ENCODE data around the gene SLC35B3. TPM values are rescaled to one million over a fixed set of nuclear protein-coding genes. Genes with fewer than 3 reads are reported as not detected.
"Not testable (repeated sequence)": the region's sequence is repeated elsewhere in the genome, so short reads cannot be mapped to it uniquely, and the experiment has no call there.

Gene SLC35B3
- 28.7 TPM for polyA plus RNA-seq (2013, experiment 1 of 2; ENCODE audit: insufficient read length)
- 32.9 TPM for polyA plus RNA-seq (2013, experiment 2 of 2; ENCODE audit: insufficient read length)

DNA sequence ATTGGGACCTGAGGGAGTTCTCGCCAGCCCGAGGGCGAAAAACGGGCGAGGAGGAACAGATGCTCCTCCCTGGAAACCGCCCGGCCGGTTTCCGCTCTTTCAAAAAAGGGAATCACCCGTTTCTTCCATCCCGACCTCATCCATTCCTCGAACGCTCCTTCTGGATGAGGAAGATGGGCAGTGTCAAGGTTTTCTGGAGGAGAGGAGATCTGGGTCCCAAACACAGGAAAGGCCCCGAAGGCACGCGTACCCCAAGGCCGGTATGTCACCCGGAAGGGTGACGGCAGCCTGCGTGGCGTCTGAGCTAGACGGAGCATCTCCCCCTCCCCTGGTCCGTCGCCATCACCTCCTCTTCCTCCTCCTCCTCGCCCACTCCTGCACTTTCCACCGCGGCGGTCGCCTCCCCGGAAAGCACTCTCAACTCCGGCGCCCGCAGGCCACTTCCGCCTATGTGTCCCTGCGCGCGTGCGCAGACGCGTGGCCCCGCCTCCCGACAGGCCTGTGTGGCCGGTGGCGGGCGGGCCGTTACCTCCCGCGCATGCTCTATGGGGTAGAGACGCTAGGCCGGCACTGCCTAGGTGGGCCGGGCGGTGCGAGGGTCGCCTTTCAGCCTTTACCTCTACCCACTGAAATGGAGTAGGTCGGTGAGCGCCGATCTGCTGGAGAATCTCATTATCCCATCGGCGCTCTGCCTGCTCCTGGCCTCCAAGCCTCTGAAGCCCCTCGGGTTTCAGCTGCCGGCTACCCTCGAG is at the start of gene SLC35B3:
SLC35B3 (minus strand) TSS at position 453 of the 752 bp plus-strand sequence.
- DNase-seq = peak; percentile 95

DNA sequence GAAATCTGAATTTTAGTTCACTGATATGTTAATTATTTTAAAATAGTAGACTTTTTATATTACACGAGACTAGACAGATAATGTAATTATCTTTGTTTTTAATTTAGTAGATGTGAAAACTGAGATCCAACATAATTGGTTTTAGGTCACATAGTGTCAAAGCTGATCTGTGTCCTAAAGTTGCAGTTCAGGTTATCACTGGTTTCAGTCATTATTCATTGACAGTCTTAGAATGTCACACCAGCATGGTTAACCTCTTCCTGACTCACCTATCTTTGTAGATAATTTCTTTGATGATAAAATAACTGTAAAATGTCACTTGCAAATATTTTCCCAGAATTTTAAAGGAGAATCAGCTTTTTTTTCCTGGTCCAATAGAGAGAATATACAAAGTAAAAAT is 48.3 kb upstream of the SLC35B3 start:
- DNase-seq = no peak

DNA sequence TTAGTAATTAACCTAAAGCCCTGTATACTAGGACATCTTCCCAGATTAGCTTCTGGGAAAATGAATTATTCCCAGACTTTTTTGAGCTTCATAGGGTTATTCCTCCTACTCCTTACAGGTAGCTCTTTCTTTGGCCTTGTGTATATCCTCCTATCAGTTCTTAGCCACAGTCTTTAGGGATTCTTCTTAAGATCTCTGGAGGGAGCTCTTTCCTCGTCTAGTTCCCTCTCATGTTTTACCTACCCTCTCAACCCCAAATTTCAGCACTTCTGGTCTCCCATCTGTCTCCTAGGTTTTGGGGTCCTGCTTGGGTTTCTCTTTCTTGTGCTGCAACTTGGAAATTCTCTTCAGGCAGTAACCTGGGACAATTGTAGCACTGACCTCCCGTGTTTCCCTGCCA is 46.4 kb upstream of the SLC35B3 start:
- DNase-seq = peak; percentile 5

DNA sequence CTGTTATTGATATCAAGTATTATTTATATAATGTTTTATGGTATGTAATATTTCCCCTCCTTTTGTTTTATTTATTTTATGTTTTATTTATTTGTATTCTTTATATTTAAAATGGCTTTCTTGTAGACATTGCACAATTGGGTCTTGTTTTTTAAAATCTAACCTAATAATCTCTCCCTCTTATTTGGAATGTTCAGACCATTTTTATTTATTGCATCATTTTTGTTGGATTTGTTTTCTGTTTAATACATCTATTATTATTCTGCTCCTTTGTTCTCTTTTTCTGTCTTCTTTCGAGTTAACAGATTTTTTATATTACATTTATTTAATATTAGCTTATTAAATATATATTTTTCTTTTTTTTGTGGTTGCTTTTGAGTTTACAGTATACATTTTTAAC is 43.1 kb upstream of the SLC35B3 start:
- DNase-seq = no peak

DNA sequence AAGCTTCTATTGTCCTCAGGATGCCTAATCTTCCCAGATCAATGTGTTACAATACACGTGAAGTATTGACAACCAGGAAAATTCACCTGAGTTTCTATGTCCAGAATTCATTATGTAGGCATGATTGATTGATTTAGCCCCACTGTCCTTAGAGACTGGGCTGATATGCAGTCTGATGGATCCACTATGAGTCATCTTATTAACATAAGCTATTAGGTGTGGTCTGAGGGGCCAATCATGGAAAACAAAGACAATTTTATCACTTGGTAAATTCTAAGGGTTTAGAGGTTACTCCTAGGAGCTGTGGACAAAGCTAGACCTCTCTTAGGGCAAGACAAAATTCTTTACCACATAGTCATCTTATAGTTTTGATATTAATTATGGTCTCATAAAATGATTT is 41.3 kb upstream of the SLC35B3 start:
- no peak for DNase-seq

DNA sequence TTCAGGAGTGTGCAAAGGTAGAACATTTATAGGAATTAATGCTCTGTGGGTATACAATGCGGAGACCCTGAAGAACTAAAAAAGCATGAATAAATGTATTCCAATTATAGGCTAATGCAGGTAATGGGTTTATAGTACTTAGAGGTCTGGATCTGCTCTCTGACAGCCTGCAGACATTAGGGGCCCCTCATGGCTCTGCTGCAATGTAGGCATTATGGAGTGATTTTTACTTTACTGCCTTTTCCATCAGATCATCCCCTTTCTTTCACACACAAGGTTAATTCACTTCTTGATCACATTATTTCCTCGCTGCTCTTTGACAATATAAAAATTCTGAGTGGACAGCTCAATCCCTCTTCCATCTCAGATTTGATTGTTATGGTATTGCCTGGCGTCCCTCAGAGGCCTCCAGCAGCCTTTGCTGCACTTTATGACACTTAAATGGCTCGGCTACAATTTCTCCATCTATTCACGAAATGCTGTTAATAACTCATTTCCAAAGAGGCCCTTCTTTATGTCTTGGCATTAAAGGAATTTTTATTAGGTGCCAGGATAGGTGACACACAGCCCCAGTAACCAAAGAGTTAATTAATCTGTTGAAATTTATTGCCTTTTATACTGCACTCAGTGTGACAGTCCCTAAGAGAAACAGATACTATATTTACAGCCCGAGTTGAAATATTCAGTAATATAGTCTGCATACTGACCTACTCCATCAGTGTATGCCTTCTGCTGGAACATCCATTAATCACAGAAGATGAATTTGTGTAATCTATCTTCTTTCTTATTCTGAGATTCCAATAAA is 33.4 kb upstream of the SLC35B3 start:
- no peak for DNase-seq

DNA sequence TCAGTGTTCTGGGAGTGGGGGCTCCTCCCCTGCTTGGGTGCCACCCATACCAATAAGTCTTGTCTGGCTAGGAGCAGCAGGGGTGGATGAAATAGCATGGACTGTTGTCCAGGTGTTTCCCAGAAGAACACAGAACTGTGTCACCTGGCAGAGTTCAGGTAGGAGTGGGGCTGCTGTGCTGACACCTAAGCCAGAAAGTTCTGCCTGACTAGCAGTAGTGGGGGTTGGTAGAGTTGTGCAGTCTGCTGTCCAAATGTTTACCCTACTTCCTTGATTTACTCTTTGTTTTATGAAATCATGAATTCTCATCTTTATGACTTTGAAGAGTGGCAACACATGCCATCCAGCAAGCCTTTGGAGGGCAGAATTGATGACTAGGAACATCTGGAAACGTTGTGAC is 27.3 kb upstream of the SLC35B3 start:
- no peak for DNase-seq

DNA sequence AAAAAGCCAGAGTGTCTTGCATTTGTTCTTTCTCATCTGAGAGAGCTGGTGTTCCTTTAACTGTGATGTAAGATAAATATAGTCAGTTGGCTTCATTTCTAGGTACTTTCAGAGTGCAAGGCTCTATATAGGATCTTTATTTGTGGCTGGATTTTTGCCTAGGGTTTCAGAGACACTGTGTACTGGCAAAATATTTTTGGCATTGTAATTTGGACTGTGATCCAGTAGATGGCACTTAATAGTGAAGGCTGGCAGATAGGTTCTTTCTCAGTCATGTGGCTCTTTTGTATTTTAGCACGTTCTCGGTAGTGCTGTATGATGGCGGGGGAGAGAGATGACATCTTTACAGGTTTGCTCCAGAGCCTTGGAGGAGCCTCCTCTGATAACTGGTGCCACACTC is 26.8 kb upstream of the SLC35B3 start:
- no peak for DNase-seq

DNA sequence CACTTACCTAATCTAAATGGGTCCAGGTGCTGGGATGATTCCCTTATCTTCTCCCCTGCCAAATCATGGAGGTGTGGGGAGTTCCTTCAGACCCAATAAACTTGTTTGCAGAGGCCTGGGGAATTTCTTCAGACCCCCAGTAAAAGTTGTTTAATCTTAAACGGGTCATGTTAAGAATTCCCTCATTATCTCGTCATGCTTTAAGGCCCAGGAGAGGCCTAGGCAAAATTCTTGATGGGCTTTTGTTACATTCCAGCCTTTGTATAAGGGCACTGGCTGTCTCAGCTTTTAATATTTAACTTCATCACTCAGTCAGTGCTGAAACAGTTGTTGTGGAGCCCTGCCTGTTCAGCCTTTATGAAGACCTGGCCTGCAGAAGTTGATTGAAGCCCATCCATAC is 11.0 kb upstream of the SLC35B3 start:
- DNase-seq = no peak

DNA sequence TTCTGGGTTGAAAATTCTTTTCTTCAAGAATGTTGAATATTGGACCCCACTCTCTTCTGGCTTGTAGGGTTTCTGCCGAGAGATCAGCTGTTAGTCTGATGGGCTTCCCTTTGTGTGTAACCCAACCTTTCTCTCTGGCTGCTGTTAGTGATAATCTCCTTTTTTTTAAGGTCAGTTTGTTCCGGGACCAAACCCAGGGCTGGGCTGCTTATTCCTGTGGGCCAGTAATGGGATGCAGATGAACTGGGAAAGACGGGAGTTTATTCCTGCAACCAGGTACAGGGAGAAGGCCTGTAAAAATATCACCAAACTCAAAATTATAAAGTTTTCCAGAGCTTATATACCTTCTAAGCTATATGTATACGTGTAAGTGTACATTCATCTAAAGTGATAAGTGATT is 10.6 kb upstream of the SLC35B3 start:
- not testable (repeated sequence) for DNase-seq

DNA sequence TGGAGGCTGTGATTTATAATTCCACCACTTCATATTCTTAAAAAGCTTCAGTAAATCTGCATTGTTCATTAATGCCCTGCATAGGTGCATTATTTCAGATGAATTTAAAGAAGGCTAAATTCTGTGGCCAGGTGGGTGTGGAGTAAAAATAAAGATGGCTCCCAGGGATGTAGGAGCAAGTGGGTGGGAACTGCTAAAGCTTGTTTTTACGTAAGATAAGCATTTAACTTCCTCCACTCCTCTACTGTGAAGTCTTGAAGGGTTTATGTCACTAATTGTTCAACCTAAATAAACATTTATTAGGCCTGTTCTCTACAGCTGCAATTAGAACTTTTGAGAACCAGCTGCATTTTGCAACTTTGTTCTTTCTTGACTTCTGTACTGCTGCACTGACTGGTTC is 6.8 kb upstream of the SLC35B3 start:
- no peak for DNase-seq

DNA sequence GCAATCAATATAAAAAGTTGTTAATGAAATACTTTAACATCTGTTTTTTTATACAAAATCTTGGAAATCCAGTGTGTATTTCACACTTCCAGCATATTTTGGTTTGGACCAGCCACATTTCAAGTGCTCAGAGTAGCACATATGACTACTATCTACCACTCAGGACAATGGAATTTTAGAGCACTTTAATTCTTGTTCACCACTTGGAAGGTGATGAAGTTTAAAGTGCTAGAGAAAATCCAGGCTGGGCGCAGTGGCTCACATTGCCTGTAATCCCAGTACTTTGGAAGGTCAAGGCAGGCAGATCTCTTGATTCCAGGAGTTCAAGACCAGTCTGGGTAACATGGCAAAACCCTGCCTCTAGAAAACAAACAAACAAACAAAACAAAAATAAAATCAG is 6.1 kb upstream of the SLC35B3 start:
- DNase-seq = no peak

DNA sequence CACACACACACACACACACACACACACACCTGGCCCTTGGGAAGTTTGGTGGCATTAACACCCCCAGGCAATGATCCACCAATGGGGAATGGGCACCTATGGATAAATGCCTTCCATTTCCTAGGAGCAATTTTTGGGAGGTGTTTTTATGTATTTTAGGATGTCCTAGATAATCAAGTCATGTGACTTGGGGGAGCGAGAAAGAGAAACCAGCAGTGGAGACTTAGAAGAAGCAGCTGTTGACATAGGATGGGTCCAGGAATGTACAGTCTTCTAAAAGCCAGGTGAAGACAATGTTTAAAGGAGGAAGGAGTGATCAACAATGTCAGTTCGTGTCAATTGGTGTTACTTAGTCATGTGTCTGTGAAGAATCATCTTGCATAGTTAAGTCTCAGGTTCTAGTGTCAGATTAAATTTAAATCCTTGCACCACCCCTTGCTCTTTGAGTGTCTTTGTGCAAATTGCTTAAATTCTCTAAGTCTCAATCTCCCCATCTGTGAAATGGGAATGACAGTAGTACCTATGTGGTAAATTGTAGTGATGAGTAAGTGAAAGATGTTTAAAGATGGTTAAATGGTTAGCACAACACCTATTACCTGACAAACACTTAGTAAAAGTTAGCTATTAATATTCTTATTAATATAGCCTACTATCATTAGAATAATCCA is 4.4 kb upstream of the SLC35B3 start:
- DNase-seq = no peak

DNA sequence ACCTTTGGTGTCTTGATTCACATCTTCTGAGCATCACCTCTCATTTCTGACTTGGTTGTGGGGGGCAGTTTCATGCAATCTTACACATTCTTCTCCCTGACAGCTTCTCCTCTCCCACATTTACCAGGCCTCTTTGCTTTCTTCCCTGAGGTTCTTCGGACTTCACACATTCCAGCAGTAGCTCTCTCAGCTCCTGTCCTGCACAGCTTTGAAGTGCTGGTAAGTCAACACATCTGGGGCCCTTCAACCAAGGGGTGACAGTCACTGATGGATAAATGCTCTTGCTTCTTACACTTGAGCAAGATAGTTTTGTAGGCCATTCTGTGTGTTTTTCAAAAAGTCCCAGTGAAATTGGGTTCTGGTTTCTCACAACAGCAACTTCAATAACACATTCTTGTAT is 2.5 kb upstream of the SLC35B3 start:
- DNase-seq = no peak

DNA sequence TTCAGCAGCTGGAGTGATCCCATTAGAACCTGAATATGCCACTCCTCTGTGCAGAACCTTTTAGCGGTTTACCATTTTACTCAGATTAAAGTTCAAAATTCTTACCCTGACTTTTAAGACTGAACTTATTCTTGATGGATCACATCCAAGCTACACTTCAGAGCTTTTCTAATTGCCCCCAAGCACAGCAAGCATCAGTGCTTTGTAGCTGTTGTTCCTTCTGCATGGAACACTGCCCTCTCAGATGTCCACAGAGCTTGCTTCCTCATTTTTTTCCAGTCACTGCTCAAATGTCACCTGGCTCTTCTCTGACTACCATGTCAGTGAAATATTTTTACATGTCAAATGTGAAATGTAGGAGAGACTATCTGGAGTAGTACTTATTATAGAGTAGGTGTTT is 1.6 kb upstream of the SLC35B3 start:
- DNase-seq = no peak

DNA sequence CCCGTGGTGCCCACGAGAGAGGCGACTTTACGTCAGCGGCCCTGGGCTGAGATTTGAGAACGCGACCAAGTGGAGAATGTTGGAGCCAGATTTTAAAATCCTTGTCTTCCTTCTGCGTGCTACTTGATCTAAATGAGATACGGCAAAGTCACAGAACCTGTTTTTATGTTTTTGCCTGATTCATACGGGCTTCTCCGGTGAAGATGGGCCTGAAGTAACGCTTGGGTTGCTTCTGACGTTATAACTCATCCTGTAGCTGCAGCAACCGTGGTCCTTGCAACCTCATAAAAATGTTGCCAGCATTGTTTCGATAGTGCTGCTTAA is 462 bp upstream of the SLC35B3 start:
- DNase-seq = no peak

DNA sequence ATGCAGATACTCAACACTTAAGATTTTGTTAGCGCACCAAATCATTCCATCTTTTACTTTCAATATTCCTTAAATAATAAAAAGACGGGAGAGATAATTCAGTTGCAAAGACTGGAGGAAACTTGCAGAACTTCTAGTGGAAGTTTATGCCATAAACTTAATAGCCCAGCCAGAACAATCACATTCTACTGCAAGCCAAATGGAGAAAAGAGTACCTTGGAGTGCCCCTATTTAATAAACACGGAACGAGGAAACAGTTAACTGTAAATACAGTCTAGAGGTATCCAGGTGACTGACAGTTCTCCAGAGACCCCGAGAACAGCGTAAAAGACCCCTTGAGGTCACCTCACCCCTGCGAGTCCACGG is 635 bp downstream of the SLC35B3 start:
- DNase-seq = no peak

DNA sequence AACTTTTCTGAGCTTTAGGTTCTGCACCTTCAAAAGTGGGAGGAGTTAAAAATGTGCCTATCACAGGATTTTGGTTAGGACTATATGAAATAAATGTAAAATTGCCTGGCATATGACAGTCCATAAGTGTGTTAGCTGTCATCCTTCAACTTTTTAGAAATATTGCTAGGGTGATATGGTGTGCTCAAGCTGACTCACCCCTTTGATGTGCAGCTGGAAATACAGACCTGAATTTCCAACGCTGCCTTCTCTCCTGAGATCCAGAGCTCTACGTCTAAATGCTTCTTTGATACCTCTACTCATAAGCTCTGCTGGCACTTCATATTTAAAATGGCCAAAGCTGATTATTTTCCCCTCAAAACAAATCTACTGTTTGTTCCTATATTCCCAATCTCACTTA is 2.7 kb downstream of the SLC35B3 start:
- no peak for DNase-seq

DNA sequence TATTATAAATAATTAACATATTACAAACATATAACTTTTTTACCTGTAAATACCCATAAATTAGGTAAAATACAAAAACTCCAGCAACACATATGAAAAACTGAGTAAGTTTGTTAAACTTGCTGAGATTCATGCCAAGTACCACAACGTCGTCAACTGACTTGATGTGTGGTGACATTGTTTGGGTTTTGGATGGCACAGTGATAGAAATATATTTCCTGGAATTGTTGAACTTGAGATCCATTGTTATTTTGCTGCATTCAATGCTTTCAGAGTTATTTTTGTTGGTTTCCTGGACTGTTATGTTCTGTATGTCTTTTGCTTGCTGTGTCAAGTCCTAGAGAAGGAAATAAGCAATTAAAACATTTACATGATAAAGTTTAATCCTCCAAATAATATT is 5.5 kb downstream of the SLC35B3 start:
- no peak for DNase-seq

DNA sequence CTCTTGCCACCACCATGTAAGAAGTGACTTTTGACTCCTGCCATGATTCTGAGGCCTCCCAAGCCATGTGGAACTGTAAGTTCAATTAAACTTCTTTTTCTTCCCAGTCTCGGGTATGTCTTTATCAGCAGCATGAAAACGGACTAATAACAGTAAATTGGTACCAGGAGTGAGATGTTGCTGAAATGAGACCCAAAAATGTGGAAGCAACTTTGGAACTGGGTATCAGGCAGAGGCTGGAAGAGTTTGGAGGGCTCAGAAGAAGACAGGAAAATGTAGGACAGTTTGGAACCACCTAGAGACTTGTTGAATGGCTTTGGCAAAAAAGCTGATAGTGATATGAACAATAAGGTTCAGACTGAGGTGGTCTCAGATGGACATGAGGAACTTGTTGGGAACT is 8.8 kb downstream of the SLC35B3 start:
- DNase-seq = not testable (repeated sequence)

DNA sequence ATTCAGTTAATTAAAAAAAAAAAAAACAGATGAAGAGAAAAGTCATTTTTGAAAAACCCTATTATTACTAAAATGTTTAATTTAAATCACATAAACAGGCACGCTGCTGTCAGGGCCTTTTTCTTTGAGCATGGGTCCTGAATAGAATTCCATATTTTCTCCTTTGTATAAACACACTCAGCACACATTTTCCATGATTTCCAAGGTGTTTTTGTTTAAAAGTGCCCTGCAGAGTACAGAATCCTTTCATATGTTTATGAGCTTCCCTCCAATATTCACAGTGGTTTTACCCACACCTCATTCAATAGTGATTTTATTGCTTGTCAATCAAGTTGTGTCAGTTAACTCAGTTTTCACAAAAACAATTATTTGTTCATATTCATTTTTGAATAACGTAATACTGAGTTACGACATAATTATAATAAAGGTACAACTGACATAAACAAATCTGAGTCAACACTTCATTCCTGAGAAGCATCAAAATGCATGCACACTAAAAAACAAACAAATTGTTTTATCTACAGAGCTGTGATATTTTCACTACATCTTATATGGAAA is 15.2 kb downstream of the SLC35B3 start:
- no peak for DNase-seq

DNA sequence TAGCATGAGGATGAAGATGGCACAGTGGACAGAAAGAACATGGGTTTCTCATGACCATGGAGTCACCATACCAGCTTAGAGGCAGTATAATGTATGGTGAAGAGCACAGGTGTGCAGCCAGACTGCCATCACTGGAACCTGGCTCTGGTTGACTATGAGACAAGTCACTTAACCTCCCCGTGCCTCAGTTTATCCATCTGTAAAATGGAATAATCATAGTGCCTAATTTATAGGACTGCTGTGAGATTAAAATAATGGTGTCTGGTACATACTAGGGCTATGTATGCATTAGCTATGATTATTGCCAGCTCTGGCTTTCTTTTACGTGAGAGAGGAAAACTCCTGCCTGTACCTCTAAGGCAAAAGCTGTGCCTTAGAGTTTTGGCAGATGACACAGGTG is 19.4 kb downstream of the SLC35B3 start:
- DNase-seq = no peak

DNA sequence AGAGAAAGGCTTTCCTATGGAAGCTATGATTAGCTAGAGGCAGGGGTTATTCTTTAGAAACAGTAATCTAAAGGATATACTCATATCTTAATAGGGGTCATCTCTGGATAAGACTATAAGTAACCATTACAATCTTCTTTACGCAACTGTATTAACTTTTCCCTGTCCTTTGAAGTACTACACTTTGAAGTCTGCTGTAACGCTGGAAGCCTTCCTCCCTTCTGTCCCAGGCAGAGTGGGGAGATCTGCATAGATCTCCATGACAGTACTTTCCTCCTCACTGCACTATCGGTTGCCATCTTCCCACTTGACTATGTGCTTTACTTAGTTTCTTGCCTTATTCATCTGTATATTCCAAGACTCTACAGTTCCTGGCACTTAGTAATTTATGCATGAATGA is 20.1 kb downstream of the SLC35B3 start:
- DNase-seq = no peak
